Ovary (tissue), 3 donors: ENCODE measurements around the gene DOCK10.

Experiments used
- EP300 ChIP-seq: sonication (generic); formaldehyde crosslinking; IDR thresholded peaks from one replicate; pipeline ENCODE4 v1.6.1; 2017; ENCODE audit warnings: antibody characterized with exemption
- POLR2A ChIP-seq: fragments of 450-650 bp; IDR thresholded peaks from one replicate; pipeline ENCODE4 v1.6.1; 2017; ENCODE audit warnings: antibody characterized with exemption, mild to moderate bottlenecking, moderate library complexity
- TF ChIP-seq, protein P1 (sequence below), 3 donors: fragments of 450-650 bp in 2 of 3; fragments of 200-600 bp in 1 of 3; IDR thresholded peaks; one replicate each; pipeline versions ENCODE4 v1.5.1 to v1.8.0; 2016 to 2022; ENCODE audit warnings: antibody characterized with exemption in 3 of 3, mild to moderate bottlenecking in 1 of 3
- donor health status: DM: no; HTN: no; CAD: no.

DNA sequence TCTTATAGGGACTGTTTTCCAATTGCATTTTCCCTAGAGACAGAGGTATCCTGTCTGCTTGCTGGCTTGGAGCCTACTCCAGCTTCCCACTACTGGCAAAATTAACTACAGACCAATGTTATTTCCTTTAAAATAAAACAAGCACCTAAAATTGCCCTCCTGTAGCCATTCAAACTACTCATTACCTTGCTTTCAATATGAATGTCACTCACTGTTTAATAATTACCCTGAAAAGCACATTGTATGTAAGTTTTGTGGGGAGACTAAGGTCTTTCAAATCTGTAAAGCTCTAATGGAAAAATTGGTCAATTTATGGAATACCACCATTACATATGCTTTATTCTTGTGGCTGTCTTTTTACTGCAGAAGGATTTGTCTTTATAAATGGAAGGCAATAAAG is 87.3 kb downstream of the DOCK10 start:
- TF ChIP-seq, protein P1, sequence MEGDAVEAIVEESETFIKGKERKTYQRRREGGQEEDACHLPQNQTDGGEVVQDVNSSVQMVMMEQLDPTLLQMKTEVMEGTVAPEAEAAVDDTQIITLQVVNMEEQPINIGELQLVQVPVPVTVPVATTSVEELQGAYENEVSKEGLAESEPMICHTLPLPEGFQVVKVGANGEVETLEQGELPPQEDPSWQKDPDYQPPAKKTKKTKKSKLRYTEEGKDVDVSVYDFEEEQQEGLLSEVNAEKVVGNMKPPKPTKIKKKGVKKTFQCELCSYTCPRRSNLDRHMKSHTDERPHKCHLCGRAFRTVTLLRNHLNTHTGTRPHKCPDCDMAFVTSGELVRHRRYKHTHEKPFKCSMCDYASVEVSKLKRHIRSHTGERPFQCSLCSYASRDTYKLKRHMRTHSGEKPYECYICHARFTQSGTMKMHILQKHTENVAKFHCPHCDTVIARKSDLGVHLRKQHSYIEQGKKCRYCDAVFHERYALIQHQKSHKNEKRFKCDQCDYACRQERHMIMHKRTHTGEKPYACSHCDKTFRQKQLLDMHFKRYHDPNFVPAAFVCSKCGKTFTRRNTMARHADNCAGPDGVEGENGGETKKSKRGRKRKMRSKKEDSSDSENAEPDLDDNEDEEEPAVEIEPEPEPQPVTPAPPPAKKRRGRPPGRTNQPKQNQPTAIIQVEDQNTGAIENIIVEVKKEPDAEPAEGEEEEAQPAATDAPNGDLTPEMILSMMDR (IDR thresholded peaks at IDR 0.05): no peak
- TF ChIP-seq POLR2A: no peak
- no peak for TF ChIP-seq EP300
